Germinal center (tissue), 1 donor: ENCODE measurements around the gene DCAF6.
A peak's percentile ranks its signal among the peaks of the same experiment; 100 is the strongest.
"Not testable (repeated sequence)": the region's sequence is repeated elsewhere in the genome, so short reads cannot be mapped to it uniquely, and the experiment has no call there.

Experiments
- DNase-seq: peaks from one replicate; pipeline ENCODE4 v3.0.0; 2012; ENCODE audit warnings: mixed read lengths, low spot score

DCAF6 gene, protein sequence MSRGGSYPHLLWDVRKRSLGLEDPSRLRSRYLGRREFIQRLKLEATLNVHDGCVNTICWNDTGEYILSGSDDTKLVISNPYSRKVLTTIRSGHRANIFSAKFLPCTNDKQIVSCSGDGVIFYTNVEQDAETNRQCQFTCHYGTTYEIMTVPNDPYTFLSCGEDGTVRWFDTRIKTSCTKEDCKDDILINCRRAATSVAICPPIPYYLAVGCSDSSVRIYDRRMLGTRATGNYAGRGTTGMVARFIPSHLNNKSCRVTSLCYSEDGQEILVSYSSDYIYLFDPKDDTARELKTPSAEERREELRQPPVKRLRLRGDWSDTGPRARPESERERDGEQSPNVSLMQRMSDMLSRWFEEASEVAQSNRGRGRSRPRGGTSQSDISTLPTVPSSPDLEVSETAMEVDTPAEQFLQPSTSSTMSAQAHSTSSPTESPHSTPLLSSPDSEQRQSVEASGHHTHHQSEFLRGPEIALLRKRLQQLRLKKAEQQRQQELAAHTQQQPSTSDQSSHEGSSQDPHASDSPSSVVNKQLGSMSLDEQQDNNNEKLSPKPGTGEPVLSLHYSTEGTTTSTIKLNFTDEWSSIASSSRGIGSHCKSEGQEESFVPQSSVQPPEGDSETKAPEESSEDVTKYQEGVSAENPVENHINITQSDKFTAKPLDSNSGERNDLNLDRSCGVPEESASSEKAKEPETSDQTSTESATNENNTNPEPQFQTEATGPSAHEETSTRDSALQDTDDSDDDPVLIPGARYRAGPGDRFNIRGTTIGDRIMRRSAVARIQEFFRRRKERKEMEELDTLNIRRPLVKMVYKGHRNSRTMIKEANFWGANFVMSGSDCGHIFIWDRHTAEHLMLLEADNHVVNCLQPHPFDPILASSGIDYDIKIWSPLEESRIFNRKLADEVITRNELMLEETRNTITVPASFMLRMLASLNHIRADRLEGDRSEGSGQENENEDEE

DNA sequence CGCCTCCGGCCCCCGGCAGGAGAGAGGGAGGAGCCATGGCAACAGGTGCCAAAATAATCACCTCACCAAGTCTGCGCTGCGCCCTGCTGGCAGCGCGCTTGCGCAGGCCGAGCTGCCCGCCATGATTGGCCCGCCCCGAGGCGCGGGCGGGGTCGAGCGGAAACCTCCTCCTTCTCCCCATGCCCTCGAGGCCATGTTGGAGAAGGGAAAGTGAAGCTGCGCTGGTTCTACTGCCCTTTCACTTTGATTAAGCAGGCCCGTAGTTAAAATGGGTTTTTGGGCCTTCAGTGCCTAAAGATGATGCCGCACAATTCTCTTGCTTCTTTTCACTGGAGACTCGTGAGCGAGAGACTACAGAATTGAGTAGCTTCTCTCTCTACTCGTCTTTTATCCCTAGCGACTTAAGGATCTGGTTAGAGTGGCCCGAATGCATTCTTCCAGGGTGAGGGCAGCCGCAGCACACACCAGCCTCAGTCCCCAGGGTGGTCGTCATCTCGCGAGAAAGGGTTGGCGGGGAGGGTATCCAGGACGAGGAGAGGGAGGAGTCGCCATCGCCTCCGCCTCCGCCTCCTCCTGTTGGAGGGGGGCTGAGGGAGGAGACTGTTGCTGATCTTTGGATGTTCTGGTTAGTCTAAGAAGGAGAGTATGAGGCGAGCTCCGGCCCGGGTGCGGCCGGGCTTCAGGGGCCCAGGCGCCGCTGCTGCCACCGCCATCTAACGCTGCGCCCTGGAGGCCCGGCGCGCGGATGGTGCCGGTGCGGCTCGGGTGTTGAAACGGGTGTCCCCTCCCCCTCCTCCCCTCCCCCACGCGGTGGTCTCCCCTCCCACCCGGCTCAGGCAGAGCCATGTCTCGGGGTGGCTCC lies at the start of gene DCAF6:
TSS of gene DCAF6 (plus strand) at position 616 of the 862 bp plus-strand sequence. CDS start at position 845, 229 bp downstream.
- DNase-seq = peak; percentile 99

DNA sequence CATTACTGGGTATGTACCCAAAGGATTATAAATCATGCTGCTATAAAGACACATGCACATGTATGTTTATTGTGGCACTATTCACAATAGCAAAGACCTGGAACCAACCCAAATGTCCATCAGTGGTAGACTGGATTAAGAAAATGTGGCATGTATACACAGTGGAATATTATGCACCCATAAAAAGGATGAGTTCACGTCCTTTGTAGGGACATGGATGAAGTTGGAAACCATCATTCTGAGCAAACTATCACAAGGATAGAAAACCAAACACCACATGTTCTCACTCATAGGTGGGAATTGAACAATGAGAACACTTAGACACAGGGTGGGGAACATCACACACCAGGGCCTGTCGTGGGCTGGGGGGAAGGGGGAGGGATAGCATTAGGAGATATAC lies 49.3 kb upstream of the DCAF6 start:
- DNase-seq = not testable (repeated sequence)

DNA sequence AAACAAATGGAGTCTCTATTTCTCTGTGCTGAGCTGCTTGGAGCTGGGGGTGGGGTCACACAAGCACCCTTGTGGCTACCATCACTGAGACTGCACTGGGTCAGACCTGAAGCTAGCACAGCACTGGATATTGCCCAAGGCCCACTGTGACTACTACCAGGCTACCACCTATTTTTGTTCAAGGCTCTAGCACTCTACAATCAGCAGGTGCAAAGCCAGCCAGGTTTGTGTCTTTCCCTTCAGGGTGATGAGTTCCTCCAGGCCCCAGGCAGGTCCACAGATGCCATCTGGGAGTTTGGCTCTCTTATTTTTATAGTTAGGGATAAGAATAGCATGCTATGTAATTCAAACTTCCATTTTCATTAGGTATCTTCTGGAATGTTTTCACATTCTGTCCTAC lies 46.1 kb upstream of the DCAF6 start:
- DNase-seq = no peak

DNA sequence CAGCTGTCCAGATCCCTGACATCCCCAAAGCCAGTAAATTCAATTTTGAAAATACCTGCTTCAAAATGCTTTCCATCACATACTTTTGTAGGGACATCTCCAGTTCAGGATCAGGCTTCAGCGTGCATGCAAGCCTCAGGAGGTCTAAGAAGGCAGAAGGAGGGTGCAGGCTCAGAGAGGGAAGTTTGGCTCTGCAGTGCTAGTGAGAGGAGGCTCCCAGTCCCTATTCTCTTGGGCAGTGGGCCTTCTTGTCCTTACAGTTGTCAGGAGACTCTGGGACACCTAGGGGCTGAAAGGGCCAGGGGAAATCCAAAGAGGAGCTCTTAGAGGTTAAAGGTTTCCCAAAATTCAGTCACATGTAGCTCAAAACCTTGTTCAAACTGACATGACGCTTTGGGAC lies 42.7 kb upstream of the DCAF6 start:
- no peak for DNase-seq

DNA sequence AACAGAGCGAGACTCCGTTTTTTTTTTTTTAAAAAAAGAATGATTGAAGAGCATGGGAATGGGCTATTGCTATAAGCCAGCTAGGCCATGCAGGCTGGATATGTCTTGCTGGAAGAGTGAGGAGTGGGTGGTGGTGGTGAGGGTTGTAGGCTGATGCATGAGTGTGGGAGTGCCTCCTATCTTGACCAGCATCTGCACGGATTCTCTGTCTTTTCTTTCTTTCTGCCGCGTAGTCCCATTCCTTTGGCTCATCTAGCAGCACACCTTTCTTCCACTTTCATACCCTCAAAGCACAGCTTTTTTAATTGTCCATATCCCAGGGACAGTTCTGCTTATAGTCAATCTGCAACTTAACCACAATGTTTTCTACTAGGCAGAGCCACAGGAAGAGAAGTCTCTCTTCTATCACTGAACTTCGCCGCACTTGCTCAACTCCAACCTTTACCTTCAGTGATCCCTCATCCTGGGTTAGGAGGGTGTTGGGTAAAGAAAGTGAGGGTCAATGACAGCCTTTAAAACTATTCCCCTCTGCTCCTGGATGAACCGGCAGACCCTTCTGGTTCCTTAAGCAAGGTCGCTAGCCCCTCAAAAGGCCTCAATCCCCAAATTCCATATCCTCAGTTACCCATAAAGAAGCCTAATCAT lies 37.8 kb upstream of the DCAF6 start:
- DNase-seq = no peak

DNA sequence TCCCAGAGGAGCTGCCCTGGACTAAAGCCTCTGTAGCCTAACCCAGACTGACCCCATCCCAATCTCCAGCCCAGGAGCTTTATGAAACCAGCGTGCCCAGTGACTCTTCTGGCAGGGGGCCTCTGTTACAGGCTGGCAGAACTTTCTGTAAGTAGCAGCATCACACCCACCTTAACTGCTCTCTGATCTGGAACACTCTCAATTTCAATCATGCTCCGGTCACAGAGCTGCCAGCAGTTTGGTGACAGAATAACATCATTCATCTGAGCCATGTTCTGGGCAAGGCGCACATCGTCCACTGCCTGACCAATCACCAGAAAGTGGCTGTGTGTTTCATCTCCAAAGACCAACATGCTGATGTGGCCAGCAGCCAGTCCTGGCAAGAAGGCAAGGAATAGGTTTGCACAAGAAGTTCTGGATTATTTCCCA lies 37.2 kb upstream of the DCAF6 start:
- DNase-seq = no peak

DNA sequence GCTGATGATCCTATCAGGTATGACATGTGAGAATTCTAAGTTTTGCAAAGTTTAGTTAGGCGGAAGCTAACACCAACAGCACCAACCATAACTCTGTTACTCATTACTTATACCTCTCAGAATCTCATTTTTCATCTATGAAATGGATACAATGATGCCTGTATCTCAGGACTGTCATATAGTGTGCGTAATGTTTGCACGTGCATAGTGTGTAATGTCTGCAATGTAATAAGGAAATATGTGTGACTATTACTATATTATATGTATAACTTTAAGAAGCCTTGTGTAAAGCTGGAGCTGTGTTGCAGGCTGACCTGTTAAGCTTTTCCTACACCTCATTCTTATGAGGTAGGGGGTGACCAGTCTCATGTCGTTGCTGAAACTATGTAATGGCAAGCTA lies 35.6 kb upstream of the DCAF6 start:
- DNase-seq = no peak

DNA sequence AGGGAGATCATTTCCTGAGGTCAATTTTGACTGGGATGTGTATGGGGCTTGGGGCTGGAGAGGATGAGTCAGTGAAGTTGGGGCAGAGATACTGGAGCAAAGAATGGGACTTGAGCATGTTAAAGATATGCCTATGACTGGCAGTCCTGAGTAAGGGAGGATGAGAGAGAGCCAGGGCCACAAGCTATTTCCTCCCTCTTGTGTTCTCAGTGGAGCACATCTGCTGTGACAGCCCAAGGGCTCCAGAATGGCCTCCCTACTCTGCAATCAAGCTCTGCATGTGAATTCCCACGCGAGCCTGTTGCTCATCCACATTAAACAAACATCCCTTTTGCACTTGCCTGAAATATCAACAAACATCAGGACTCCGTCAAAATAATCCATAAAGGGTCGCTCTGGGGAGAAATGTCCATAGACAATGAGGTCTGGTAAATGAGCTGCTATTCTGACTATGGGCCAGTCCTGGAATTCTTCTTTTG lies 31.8 kb upstream of the DCAF6 start:
- no peak for DNase-seq

DNA sequence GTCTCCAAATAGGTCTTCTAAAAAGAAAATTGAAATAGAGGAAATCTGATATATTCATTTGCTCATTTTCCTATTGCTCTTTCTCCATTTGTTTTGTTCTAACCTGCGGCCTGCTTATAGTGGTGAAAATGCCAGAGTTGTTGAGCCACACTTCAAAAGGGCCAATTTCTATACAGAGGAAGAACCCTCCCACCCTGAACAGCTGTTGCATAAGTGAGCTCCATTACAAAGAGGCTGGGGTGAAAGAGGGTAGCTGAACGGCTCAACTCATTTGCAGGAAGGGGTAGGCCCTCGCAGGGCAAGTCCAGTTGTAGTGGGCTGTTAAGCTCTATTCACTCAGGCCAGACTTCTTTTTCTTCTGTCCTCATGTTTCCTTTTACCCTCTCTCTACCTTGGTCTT lies 31.3 kb upstream of the DCAF6 start:
- no peak for DNase-seq

DNA sequence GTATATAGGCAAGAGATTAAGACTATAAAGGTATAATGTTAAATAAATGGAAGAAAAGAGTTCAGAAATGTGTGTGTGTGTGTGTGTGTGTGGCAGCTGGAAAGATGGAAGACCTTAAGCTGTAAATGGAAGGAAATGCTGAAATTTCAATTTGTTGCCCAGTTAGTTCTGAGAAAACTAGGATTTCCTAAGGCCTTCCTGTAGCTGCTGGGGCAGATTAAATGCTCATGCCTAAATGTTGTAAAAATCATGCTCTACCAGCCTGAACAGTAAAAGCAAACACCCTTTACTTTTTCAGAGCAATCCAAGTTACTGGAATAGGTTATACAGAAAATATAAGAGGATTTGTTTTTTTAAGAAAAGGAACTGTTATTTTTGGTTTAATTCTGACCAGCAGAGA lies 30.8 kb upstream of the DCAF6 start:
- no peak for DNase-seq

DNA sequence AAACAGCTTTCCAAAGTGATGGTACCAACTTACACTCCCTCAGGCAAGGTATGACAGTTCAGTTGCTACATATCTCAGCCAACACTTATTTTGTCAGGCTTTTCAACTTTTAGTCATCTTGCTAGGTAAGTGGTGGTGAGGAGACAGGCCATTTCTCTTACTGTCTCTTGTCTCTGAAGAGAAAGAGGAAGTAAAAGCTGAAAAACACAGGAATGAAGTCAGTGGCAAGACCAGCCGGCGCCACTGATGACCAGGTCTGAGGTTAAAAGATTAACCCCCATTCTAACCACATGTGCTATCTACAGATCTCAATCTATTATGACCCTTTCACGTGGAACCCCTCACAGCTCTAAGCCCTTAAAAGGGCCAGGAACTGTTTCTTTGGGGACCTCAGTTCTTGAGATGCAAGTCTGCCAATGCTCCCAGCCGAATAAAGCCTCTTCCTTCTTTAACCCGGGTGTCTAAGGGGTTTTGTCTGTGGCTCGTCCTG lies 26.7 kb upstream of the DCAF6 start:
- no peak for DNase-seq

DNA sequence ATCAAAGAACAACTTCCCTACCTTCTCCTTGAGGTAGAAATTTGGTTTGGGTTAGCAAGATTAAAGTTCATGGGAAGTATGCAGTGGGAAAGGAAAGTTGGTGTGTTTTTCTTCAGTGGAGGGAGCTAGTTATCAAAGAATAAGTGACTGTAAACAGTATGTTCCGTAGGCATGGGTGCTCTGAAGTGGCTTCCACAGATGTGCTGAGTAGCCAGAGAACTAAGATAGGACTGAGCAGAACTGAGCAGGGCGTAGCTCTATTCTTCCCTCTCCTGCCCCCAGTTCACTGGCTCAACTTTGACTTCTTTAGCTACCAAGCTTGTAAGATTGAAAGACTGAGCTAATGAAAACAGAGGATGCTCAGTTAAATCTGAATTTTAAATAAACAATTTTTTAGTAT lies 26.0 kb upstream of the DCAF6 start:
- DNase-seq = no peak

DNA sequence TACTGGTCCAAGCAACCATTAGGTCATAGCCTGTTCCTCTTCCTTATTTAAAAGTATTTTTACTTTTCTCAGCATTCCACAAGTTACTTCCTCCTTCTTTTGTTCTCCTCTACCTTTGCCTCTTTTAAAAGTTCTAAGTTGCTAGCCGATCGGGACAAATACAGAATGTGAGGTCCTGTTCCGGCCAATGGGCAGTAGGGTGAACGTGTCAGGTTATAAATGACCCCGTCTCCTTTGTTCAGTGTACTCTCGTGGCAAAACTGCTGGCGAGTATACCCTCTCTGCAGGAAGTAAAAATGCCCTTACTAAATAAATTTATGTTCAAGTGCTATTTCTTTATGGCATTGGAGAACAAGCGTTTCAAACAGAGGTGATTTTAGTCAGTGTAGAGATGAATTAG lies 25.1 kb upstream of the DCAF6 start:
- DNase-seq = no peak

DNA sequence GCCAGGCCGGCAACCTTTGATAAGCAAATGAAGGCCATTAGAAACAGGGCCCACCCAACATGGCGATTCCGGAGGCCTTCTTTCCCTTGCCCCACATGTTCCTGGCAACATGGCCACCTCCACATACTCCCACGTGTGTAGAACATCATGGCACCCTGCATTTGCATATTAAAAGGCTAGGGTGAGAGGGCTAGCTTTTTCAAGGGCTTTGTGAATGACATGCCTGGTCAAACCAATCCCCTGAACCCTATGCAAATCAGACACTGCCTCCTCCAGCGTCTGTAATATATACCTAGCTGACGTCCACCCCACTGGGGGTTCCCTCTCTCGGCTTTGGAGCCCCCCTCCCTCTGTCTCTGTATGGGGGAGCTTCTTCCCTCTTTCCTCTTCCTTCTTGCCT lies 24.2 kb upstream of the DCAF6 start:
- no peak for DNase-seq

DNA sequence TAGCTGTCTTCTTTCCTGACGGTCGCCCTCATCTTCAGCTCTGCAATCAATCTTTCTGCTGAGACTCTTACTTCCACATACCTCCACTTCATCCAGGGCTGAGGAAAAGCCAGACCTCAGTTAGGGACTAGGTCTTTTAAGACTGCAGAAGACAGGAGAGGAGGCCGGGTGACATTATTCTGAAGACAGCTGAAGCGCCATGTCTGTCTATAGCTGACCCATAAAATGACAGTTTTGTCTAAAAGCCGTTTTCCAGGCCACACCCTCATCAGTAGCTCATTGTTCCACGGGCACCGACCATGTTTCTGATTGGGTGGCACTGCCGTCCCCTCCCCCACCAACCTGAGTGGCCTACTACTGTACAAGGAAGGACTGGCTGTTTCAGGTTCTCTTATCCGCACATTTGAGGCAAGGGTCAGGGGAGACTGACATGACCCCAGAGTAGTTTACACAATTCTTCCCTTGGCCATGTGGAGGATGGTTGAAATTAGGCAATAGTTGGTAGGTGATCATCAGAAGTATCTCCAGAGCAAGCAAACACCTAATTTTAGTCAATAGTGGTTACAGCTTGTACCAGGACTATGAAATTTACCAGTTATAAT lies 22.5 kb upstream of the DCAF6 start, which contains the start of gene ADCY10:
TSS of gene ADCY10 (minus strand) at position 240 of the 602 bp plus-strand sequence. CDS start 8,994 bp downstream, outside the sequence.
- no peak for DNase-seq

DNA sequence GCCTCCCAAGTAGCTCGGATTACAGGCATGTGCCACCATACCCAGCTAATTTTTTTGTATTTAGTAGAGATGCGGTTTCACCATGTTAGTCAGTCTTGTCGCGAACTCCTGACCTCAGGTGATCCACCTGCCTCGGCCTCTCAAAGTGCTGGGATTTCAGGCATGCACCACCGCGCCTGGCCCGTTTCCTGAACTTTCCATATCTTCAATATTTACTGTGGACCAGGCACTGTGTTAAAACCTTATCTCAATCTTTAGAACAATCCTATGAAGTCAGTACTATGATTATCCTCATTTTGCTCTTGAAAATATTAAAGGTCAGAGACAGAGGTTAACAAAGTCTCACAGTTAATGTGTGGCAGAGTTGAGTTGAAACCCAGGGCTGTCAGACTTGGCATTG lies 20.9 kb upstream of the DCAF6 start:
- no peak for DNase-seq

DNA sequence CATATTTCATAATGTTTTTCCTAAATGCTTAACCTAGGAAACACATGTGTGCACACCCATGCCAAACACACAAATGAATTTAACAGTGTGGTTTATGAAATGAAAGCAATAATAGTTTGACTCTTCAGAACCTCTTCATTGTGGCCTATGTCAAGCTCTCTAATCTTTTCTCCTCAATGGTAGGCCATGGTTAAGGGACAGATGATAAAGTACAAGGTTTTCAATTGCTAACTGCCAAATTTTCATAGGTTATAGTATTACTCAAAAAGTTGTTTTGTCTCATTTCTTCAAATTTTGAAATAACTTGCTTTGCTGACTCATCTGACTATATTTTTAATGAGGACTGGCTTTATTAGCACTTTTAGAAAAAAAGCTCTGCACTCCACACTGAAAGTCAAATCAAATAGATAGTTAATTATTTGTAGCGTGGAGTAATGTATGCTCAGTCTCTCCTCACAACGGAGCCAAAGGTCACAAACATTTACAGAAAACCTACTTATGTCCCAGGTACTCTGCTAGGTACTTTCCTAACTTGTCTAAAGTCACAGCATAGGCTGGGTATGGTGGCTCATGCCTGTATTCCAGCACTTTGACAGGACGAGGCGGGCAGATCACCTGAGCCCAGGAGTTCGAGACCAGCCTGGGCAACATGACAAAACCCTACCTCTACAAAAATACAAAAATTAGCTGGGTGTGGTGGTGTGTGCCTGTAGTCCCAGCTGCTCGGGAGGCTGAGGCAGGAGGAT lies 19.5 kb upstream of the DCAF6 start:
- DNase-seq = no peak

DNA sequence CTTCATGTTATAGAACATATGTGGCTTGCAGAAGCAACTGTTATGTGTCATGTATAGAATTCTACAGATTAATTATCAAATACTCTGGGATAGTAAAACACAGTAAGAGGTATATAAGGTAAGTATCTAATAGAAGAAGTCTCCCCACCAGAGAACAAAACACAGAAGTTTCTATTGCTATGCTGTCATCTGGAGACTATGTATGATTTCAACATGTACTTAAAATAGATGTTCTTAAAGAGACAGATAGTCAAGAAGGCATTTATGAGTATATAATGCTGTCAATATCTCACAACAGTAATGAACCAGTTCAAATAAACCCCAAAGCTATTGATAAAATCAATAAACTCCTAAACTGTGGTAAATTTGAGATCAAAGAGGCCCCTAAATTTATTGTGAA lies 14.5 kb upstream of the DCAF6 start:
- DNase-seq = no peak

DNA sequence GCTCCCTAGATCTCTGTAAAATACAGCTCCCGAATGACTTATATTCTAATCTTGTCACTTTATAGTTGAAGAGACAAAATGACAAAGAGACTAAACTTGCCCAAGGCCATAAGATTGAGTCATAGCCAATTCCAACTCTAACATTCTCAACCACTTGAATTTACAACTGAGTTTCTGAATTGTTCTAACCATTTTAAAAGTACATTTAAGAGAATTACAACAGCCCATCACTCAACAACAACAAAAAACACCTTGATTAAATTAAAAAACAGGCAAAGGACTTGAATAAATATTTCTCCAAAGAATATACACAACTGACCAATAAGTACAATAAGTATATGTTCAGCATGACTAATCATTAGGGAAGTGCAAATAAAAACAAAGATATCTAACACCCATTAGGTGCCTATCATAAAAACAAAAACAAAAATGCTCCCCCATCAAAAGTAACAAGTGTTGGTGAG lies 13.8 kb upstream of the DCAF6 start:
- DNase-seq = no peak
